Liver (tissue), 9 donors: ENCODE results near the gene LIPG. TPM values are rescaled to one million over a fixed set of nuclear protein-coding genes. Genes with fewer than 3 reads are reported as not detected.

ENCODE experiments used
- DNase-seq: peaks from one replicate; pipeline ENCODE4 v3.0.0-alpha.2; 2017; ENCODE audit warnings: low spot score
- H3K27ac ChIP-seq, 2 donors: one replicate each; pipeline ENCODE4 v1.7.0; 2013; ENCODE audit warnings: inconsistent platforms in 2 of 2, low read length in 2 of 2, control low read depth in 1 of 2, low read depth in 1 of 2, mild to moderate bottlenecking in 1 of 2
- H3K27me3 ChIP-seq, 4 donors: one replicate each; pipeline versions ENCODE4 v1.6.1 to v1.7.0; 2013; ENCODE audit warnings: low read length in 3 of 4, inconsistent platforms in 1 of 4, mild to moderate bottlenecking in 1 of 4, moderate library complexity in 1 of 4; ENCODE audit not compliant: control insufficient read depth in 4 of 4, insufficient read depth in 4 of 4
- H3K36me3 ChIP-seq, 4 donors: one replicate each; pipeline versions ENCODE4 v1.6.1 to v1.7.0; 2013; ENCODE audit warnings: low read length in 3 of 4, mild to moderate bottlenecking in 3 of 4, low read depth in 1 of 4, moderate library complexity in 1 of 4; ENCODE audit not compliant: control insufficient read depth in 4 of 4, insufficient read depth in 3 of 4
- H3K4me1 ChIP-seq, 4 donors: one replicate each; pipeline versions ENCODE4 v1.6.1 to v1.7.0; 2013; ENCODE audit warnings: low read length in 3 of 4, mild to moderate bottlenecking in 3 of 4, moderate library complexity in 1 of 4; ENCODE audit not compliant: control insufficient read depth in 4 of 4, insufficient read depth in 4 of 4
- H3K4me3 ChIP-seq, 3 donors: one replicate each; pipeline versions ENCODE4 v1.6.1 to v1.7.0; 2013; ENCODE audit warnings: low read length in 3 of 3, control low read depth in 1 of 3, low read depth in 1 of 3, mild to moderate bottlenecking in 1 of 3
- H3K9ac ChIP-seq, 2 donors: one replicate each; pipeline ENCODE4 v1.7.0; 2013; ENCODE audit warnings: low read length in 2 of 2, mild to moderate bottlenecking in 2 of 2, moderate library complexity in 2 of 2, control low read depth in 1 of 2, low read depth in 1 of 2
- H3K9me3 ChIP-seq, 4 donors: one replicate each; pipeline versions ENCODE4 v1.6.1 to v1.7.0; 2013; ENCODE audit warnings: low read length in 3 of 4; ENCODE audit not compliant: control insufficient read depth in 4 of 4
- ATF3 ChIP-seq: IDR thresholded peaks from 2 replicates; pipeline ENCODE4 v1.6.1; 2016; ENCODE audit warnings: antibody characterized with exemption
- CTCF ChIP-seq: fragments of 150-350 bp; IDR thresholded peaks from 2 replicates; pipeline ENCODE4 v1.5.1; 2017; ENCODE audit warnings: improper control_type of control experiment, low read depth, low read length; ENCODE audit not compliant: missing input control
- EGR1 ChIP-seq, 2 donors: IDR thresholded peaks; 2 replicates each; pipeline ENCODE4 v1.6.1; 2016 to 2018; ENCODE audit warnings: antibody characterized with exemption in 2 of 2, low read depth in 2 of 2
- FOXA1 ChIP-seq: IDR thresholded peaks from 2 replicates; pipeline ENCODE4 v1.6.1; 2016; ENCODE audit warnings: antibody characterized with exemption
- FOXA2 ChIP-seq: IDR thresholded peaks from 2 replicates; pipeline ENCODE4 v1.6.1; 2016; ENCODE audit warnings: antibody characterized with exemption
- GABPA ChIP-seq, 2 donors: IDR thresholded peaks in 1 of 2; conservative IDR thresholded peaks in 1 of 2; 2 replicates each; pipeline ENCODE4 v1.6.1; 2016; ENCODE audit warnings: antibody characterized with exemption in 2 of 2, mild to moderate bottlenecking in 1 of 2, moderate library complexity in 1 of 2
- HNF4A ChIP-seq, 2 donors: conservative IDR thresholded peaks; 2 replicates each; pipeline ENCODE4 v1.6.1; 2016; ENCODE audit warnings: antibody characterized with exemption in 2 of 2, mild to moderate bottlenecking in 2 of 2
- HNF4G ChIP-seq: IDR thresholded peaks from 2 replicates; pipeline ENCODE4 v1.6.1; 2016; ENCODE audit warnings: antibody characterized with exemption
- JUND ChIP-seq, 2 donors: IDR thresholded peaks; 2 replicates each; pipeline ENCODE4 v1.6.1; 2016; ENCODE audit warnings: antibody characterized with exemption in 2 of 2
- MAX ChIP-seq: IDR thresholded peaks from 2 replicates; pipeline ENCODE4 v1.6.1; 2016; ENCODE audit warnings: antibody characterized with exemption
- NR2F2 ChIP-seq: IDR thresholded peaks from 2 replicates; pipeline ENCODE4 v1.6.1; 2016; ENCODE audit warnings: antibody characterized with exemption
- RAD21 ChIP-seq, 2 donors: IDR thresholded peaks; 2 replicates each; pipeline ENCODE4 v1.6.1; 2016; ENCODE audit warnings: antibody characterized with exemption in 2 of 2, mild to moderate bottlenecking in 2 of 2
- REST ChIP-seq: IDR thresholded peaks from 2 replicates; pipeline ENCODE4 v1.6.1; 2016; ENCODE audit warnings: antibody characterized with exemption, mild to moderate bottlenecking
- RXRA ChIP-seq, 2 donors: IDR thresholded peaks; 2 replicates each; pipeline ENCODE4 v1.6.1; 2017 to 2018; ENCODE audit warnings: antibody characterized with exemption in 2 of 2, mild to moderate bottlenecking in 1 of 2
- SP1 ChIP-seq: IDR thresholded peaks from 2 replicates; pipeline ENCODE4 v1.6.1; 2018; ENCODE audit warnings: antibody characterized with exemption, mild to moderate bottlenecking
- TAF1 ChIP-seq: conservative IDR thresholded peaks from 2 replicates; pipeline ENCODE4 v1.6.1; 2016; ENCODE audit warnings: antibody characterized with exemption, mild to moderate bottlenecking
- YY1 ChIP-seq: IDR thresholded peaks from 2 replicates; pipeline ENCODE4 v1.6.1; 2016; ENCODE audit warnings: antibody characterized with exemption, mild to moderate bottlenecking
- ZBTB33 ChIP-seq: IDR thresholded peaks from 2 replicates; pipeline ENCODE4 v1.6.1; 2016; ENCODE audit warnings: antibody characterized with exemption
- WGBS: extraction: QIAGEN DNeasy Blood & Tissue Kit; methylation state at CpG from one replicate; pipeline ENCODE4 v1.1.7; 2013; 5-methylcytosine and 5-hydroxymethylcytosine counted together
- polyA plus RNA-seq, 2 donors: library from polyadenylated mRNA; stranded (reverse) in 1 of 2; unstranded in 1 of 2; fragments of 200-250 nt in 1 of 2; fragments of >200 nt in 1 of 2; fragmentation: Nextera tagmentation in 1 of 2; extraction: Ambion mirVana in 1 of 2; gene quantifications; one replicate each; pipeline versions ENCODE4 v1.2.1 to v1.2.3, GENCODE V29; 2013 to 2015
- total RNA-seq, 2 donors: library from RNA; depleted of rRNA; stranded (reverse); fragments of >200 nt; gene quantifications; one replicate each; pipeline ENCODE4 v1.2.3, GENCODE V29; 2014
- donor health status: healthy.
- donor health status: healthy.
- donor health status: healthy.
- donor health status: healthy.
- donor health status: healthy.

LIPG gene
- total and polyA plus RNA-seq, 4 donors = 2.8 to 150 (median 39.7) TPM

- DNase-seq = no peak
- Histone ChIP-seq H3K4me1 (no peaks in the 10 kb centered on the region), H3K9me3 (no peaks in the 10 kb centered on the region), H3K27me3 (no peaks in the 10 kb centered on the region), H3K36me3 (peaks cover 19 to 73% (median 60%) of the 10 kb centered on the region in 4 donors), H3K9ac (no peak overlapping the region), H3K27ac (no peak overlapping the region), H3K4me3 (no peak overlapping the region)
- TF ChIP-seq EGR1 (IDR thresholded peaks at IDR 0.05; ENCODE audit: low read depth in 2 of 2) (no peak), MAX (no peak), REST (no peak), HNF4G (no peak), ZBTB33 (no peak), TAF1 (no peak), RAD21 (IDR thresholded peaks at IDR 0.05) (no peak), YY1 (no peak), RXRA (IDR thresholded peaks at IDR 0.05) (no peak), SP1 (no peak), HNF4A (conservative IDR thresholded peaks at IDR 0.05) (no peak), FOXA1 (no peak), GABPA (IDR thresholded peaks at IDR 0.05 in 1 of 2, conservative IDR thresholded peaks at IDR 0.05 in 1 of 2) (no peak), ATF3 (no peak), CTCF (no peak), FOXA2 (no peak), JUND (IDR thresholded peaks at IDR 0.05) (no peak), NR2F2 (no peak)
- 87% methylated on average over 11 of the region's 11 CpGs for WGBS
Observed at GRCh38 chr18:49572611-49573345, 10.9 kb downstream of the LIPG start.
